H1 (cell line): Measurements from ENCODE around the gene CORO1C.

Experiments used
- CREB1 ChIP-seq: IDR thresholded peaks from 2 replicates; pipeline ENCODE4 v1.6.1; 2012; ENCODE audit warnings: inconsistent platforms
- CTCF ChIP-seq, 3 experiments: IDR thresholded peaks; 1 replicate in 2 of 3; 2 replicates in 1 of 3; pipeline versions ENCODE4 v1.5.1 to v1.6.1; 2011; ENCODE audit warnings: low read length in 3 of 3, mild to moderate bottlenecking in 3 of 3, inconsistent platforms in 2 of 3, low read depth in 1 of 3, moderate library complexity in 1 of 3; ENCODE audit not compliant: insufficient read depth in 1 of 3; ENCODE audit errors: control extremely low read depth in 1 of 3
- EZH2 ChIP-seq: fragments of 200-600 bp; sonication (generic); IDR thresholded peaks from 2 replicates; pipeline ENCODE4 v1.7.1; 2012; ENCODE audit warnings: low read depth, mild to moderate bottlenecking, moderate library complexity, low read length, inconsistent platforms; ENCODE audit not compliant: severe bottlenecking
- PHF8 ChIP-seq: fragments of 200-600 bp; sonication (generic); conservative IDR thresholded peaks from 2 replicates; pipeline ENCODE4 v1.7.1; 2012; ENCODE audit warnings: low read depth, mild to moderate bottlenecking, inconsistent platforms, low read length, moderate library complexity
- SAP30 ChIP-seq: fragments of 300-600 bp; sonication (generic); IDR thresholded peaks from 2 replicates; pipeline ENCODE4 v1.7.1; 2012; ENCODE audit warnings: low read length, moderate library complexity, mild to moderate bottlenecking, inconsistent platforms; ENCODE audit not compliant: insufficient read depth, insufficient replicate concordance

- TF ChIP-seq SAP30 (no peak), CTCF (IDR thresholded peaks at IDR 0.05; ENCODE audit: control extremely low read depth in 1 of 3, insufficient read depth in 1 of 3, low read depth in 1 of 3, low read length in 3 of 3) (no peak), CREB1 (no peak), EZH2 (no peak), PHF8 (no peak)
Observed at GRCh38 chr12:108712925-108713203, 18.5 kb downstream of the CORO1C start.
